ENCODE measurements around the gene TMED7. TPM values are rescaled to one million over a fixed set of nuclear protein-coding genes. Genes with fewer than 3 reads are reported as not detected.
A peak's percentile ranks its signal among the peaks of the same experiment; 100 is the strongest.

The TMED7 gene
- total and polyA plus RNA-seq, 8 donors = 73.9 to 115 (median 81.7) TPM

DNA sequence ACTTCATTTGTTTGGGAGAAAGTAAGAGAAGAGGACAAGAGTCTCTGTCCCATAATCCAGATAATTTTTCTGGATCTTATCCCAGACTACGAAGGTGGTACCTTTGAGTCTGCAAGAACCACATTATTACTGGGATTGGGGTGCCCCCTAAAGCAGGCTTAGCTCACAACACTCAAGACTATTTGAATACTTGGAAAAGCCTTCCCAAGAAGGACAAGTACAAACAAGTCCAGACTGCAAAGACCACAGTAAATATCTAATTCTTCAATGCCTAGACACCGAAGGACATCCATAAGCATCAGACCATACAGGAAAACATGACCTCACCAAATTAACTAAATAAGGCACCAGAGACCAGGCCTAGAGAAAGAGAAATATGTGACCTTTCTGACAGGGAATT lies 40.2 kb upstream of the TMED7 start:
- H3K27ac ChIP-seq = no peak overlapping the region
- peaks cover 0 to 6% of the 10 kb centered on the region in 2 donors for H3K9me3 ChIP-seq
- H3K4me3 ChIP-seq = no peak overlapping the region
- H3K4me1 ChIP-seq = no peaks in the 10 kb centered on the region
- intact Hi-C loops (cut with DNase I) = no loop called here
- no peaks in the 10 kb centered on the region for H3K27me3 ChIP-seq
- TF ChIP-seq CTCF (IDR thresholded peaks at IDR 0.05) = no peak
- no peak for ATAC-seq
- H3K36me3 ChIP-seq = no peaks in the 10 kb centered on the region
- DNase-seq = no peak

DNA sequence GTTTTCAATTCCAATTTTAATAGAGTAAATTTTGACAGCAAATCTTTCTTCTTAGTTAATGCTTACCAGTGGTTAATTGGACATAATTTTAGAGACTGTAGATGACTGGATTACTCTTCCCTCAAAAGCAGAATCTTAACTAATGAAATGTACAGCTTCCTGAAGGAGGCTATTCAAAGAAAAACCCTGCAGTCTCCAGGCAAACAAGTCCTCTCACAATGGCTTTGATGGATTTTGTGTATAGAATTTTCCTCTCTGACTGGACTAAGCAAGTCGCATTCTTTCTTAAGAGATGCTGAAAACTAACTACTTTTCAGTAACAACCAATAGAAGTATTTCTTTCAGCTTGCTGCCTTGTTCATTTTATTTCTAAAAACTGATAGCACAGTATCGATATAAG lies 35.7 kb upstream of the TMED7 start:
- no peaks in the 10 kb centered on the region for H3K36me3 ChIP-seq
- no peak overlapping the region for H3K4me3 ChIP-seq
- ATAC-seq (no peak), DNase-seq (no peak)
- intact Hi-C loops (cut with DNase I) = no loop called here
- TF ChIP-seq CTCF (IDR thresholded peaks at IDR 0.05) = no peak
- no peak overlapping the region for H3K27ac ChIP-seq
- no peaks in the 10 kb centered on the region for H3K4me1 ChIP-seq
- peaks cover 0 to 2% of the 10 kb centered on the region in 2 donors for H3K9me3 ChIP-seq
- H3K27me3 ChIP-seq = no peaks in the 10 kb centered on the region

DNA sequence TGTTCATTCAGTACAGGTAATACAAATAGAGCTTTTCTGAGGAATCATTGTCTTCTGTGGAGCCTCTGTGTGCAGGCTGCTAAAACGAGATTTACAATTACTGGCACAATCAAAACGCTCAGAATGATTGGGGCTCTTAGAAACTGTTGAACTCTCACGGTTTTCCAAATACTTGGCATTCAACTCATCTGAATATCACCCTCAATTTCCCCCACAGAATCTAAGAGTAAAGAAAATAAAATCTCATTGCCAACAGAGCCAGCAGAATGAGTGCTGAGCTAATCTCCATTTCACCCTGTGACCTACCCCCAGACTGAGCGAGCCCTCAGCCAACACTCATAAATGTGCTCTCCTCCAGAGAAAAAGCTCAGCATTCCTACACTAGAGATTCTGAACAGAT lies 35.3 kb upstream of the TMED7 start:
- H3K27ac ChIP-seq = no peak overlapping the region
- peak in 2 of 4 donors; percentile 25 to 66 for DNase-seq
- H3K4me3 ChIP-seq = no peak overlapping the region
- H3K27me3 ChIP-seq = no peaks in the 10 kb centered on the region
- no peaks in the 10 kb centered on the region for H3K4me1 ChIP-seq
- H3K36me3 ChIP-seq = no peaks in the 10 kb centered on the region
- TF ChIP-seq CTCF (IDR thresholded peaks at IDR 0.05) = no peak
- no peak for ATAC-seq
- no peaks in the 10 kb centered on the region for H3K9me3 ChIP-seq
- intact Hi-C loops (cut with DNase I) = no loop called here

- Histone ChIP-seq H3K36me3 (no peaks in the 10 kb centered on the region), H3K27ac (no peak overlapping the region), H3K4me1 (no peaks in the 10 kb centered on the region), H3K4me3 (no peak overlapping the region), H3K27me3 (no peaks in the 10 kb centered on the region), H3K9me3 (no peaks in the 10 kb centered on the region)
- DNase-seq = no peak
- intact Hi-C loops (cut with DNase I) = no loop called here
- no peak for ATAC-seq
- TF ChIP-seq CTCF (IDR thresholded peaks at IDR 0.05) = no peak
Measured at GRCh38 chr5:115657881-115658233, 32.0 kb upstream of the TMED7 start.

- intact Hi-C loops (cut with DNase I) = no loop called here
- no peak overlapping the region for H3K4me3 ChIP-seq
- TF ChIP-seq CTCF (IDR thresholded peaks at IDR 0.05) = no peak
Measured at GRCh38 chr5:115657125-115657880, 31.5 kb upstream of the TMED7 start.

More at GRCh38 chr5:115657125-115657880, 31.5 kb upstream of the TMED7 start:
- H3K27ac ChIP-seq = no peak overlapping the region
- DNase-seq = no peak
- H3K4me1 ChIP-seq = no peaks in the 10 kb centered on the region
- no peaks in the 10 kb centered on the region for H3K27me3 ChIP-seq
- no peaks in the 10 kb centered on the region for H3K36me3 ChIP-seq
- ATAC-seq = no peak
- no peaks in the 10 kb centered on the region for H3K9me3 ChIP-seq

All from left lung (tissue), 10 donors.